ENCODE data around the gene MAP3K20. TPM values are rescaled to one million over a fixed set of nuclear protein-coding genes. Genes with fewer than 3 reads are reported as not detected.

MAP3K20 gene
- total and polyA plus RNA-seq, 2 experiments from 2014 or later: 7.6 to 9.6 TPM

DNA sequence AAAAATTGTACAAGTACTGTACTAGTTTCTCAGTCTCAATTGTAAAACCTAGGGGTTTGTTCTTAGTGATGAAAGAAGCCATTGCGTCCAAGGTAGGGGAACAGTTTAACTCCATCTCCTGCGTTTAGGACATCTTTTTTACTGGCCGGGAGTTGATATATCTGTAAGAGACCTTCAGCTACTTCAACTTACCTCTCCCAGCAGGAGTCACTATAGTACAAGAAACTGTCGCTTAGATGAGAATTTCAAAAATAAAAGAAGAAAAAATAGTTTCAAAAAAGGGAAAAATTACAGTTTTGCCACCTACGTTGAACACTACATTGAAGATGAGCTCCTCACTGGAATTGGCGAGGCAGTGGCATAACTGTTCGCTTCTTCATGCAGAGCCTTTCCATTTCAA, 122.7 kb downstream of the MAP3K20 start:
- Histone ChIP-seq H3K27ac (ENCODE audit: low read depth) (no peak overlapping the region), H2AFZ (no peak overlapping the region), H4K20me1 (replicated peaks; ENCODE audit: insufficient read depth) (no peaks in the 10 kb centered on the region), H3K79me2 (replicated peaks; ENCODE audit: insufficient read depth) (no peaks in the 10 kb centered on the region), H3K4me3 (no peak overlapping the region), H3K27me3 (ENCODE audit: insufficient read depth) (no peaks in the 10 kb centered on the region), H3K9me2 (ENCODE audit: insufficient read depth) (no peaks in the 10 kb centered on the region), H3K4me1 (ENCODE audit: insufficient read depth) (peaks cover 38% of the 10 kb centered on the region), H3F3A (replicated peaks; ENCODE audit: low read depth) (no peaks in the 10 kb centered on the region), H3K4me2 (no peak overlapping the region), H3K36me3 (ENCODE audit: insufficient read depth) (no peaks in the 10 kb centered on the region)
- ATAC-seq (no peak), DNase-seq (ENCODE audit: low spot score) (peak; percentile 45)
- H3K4me3 Mint-ChIP-seq: no peak overlapping the region
- H3K27ac Mint-ChIP-seq: no peak overlapping the region
- no peak for TF ChIP-seq STAT1 (IDR thresholded peaks at IDR 0.05; ENCODE audit: unreplicated experiment)
- TF ChIP-seq, protein P1, sequence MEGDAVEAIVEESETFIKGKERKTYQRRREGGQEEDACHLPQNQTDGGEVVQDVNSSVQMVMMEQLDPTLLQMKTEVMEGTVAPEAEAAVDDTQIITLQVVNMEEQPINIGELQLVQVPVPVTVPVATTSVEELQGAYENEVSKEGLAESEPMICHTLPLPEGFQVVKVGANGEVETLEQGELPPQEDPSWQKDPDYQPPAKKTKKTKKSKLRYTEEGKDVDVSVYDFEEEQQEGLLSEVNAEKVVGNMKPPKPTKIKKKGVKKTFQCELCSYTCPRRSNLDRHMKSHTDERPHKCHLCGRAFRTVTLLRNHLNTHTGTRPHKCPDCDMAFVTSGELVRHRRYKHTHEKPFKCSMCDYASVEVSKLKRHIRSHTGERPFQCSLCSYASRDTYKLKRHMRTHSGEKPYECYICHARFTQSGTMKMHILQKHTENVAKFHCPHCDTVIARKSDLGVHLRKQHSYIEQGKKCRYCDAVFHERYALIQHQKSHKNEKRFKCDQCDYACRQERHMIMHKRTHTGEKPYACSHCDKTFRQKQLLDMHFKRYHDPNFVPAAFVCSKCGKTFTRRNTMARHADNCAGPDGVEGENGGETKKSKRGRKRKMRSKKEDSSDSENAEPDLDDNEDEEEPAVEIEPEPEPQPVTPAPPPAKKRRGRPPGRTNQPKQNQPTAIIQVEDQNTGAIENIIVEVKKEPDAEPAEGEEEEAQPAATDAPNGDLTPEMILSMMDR (conservative IDR thresholded peaks at IDR 0.05; ENCODE audit: low read depth in 2 of 2): peak; percentile 52 to 55
- H3K36me3 Mint-ChIP-seq (ENCODE audit: low read depth): no peaks in the 10 kb centered on the region; the same call in 2 of the 3 replicates
- H3K9me3 Mint-ChIP-seq: no peaks in the 10 kb centered on the region
- no peaks in the 10 kb centered on the region for H3K27me3 Mint-ChIP-seq (ENCODE audit: insufficient read depth, low read depth, poor library complexity)
- peaks cover 55% of the 10 kb centered on the region for H3K4me1 Mint-ChIP-seq

DNA sequence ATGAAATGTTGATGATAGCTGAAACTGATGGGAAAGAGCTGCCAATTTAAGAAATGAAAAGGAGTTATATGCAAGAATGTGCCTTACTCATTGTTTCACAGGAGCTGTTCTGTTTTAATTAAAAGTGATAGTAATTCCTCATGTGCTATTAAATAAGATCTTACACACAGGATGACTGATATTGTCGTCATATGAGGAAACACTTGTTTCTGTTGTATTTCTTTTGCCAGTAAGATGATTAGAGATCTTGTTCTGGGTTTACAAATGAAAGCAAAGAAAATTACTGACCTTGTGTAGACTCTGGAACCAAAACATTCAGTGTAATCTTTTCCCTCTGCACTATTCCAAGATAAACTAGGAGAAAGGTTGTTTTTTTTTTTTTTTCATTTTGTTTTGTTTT, 123.6 kb downstream of the MAP3K20 start:
- no peaks in the 10 kb centered on the region for H3K27me3 ChIP-seq (ENCODE audit: insufficient read depth)
- Mint-ChIP-seq H3K9me3 (no peaks in the 10 kb centered on the region), H3K27ac (no peak overlapping the region), H3K36me3 (ENCODE audit: low read depth) (no peaks in the 10 kb centered on the region; the same call in 2 of the 3 replicates), H3K4me1 (peaks cover 45% of the 10 kb centered on the region), H3K27me3 (ENCODE audit: insufficient read depth, low read depth, poor library complexity) (no peaks in the 10 kb centered on the region), H3K4me3 (no peak overlapping the region)
- DNase-seq (ENCODE audit: low spot score): no peak
- no peak for ATAC-seq
- no peaks in the 10 kb centered on the region for H3F3A ChIP-seq (replicated peaks; ENCODE audit: low read depth)
- H3K79me2 ChIP-seq (replicated peaks; ENCODE audit: insufficient read depth): no peaks in the 10 kb centered on the region
- no peaks in the 10 kb centered on the region for H4K20me1 ChIP-seq (replicated peaks; ENCODE audit: insufficient read depth)
- H2AFZ ChIP-seq: no peak overlapping the region
- peaks cover 29% of the 10 kb centered on the region for H3K4me1 ChIP-seq (ENCODE audit: insufficient read depth)
- no peak overlapping the region for H3K4me2 ChIP-seq
- no peaks in the 10 kb centered on the region for H3K36me3 ChIP-seq (ENCODE audit: insufficient read depth)
- TF ChIP-seq EZH2 (IDR thresholded peaks at IDR 0.05; ENCODE audit: low read depth, unreplicated experiment) (no peak), ZNF114 (CRISPR knock-in tag; IDR thresholded peaks at IDR 0.05) (no peak), CREB1 (CRISPR knock-in tag; IDR thresholded peaks at IDR 0.05; ENCODE audit: low read depth) (no peak), POLR2AphosphoS5 (IDR thresholded peaks at IDR 0.05; ENCODE audit: low read depth) (no peak), JUNB (IDR thresholded peaks at IDR 0.05; ENCODE audit: unreplicated experiment) (no peak), ZNF331 (CRISPR knock-in tag; IDR thresholded peaks at IDR 0.05; ENCODE audit: low read depth) (no peak)
- TF ChIP-seq, protein P1 (conservative IDR thresholded peaks at IDR 0.05; ENCODE audit: low read depth in 2 of 2): no peak
- TF ChIP-seq, protein P2, sequence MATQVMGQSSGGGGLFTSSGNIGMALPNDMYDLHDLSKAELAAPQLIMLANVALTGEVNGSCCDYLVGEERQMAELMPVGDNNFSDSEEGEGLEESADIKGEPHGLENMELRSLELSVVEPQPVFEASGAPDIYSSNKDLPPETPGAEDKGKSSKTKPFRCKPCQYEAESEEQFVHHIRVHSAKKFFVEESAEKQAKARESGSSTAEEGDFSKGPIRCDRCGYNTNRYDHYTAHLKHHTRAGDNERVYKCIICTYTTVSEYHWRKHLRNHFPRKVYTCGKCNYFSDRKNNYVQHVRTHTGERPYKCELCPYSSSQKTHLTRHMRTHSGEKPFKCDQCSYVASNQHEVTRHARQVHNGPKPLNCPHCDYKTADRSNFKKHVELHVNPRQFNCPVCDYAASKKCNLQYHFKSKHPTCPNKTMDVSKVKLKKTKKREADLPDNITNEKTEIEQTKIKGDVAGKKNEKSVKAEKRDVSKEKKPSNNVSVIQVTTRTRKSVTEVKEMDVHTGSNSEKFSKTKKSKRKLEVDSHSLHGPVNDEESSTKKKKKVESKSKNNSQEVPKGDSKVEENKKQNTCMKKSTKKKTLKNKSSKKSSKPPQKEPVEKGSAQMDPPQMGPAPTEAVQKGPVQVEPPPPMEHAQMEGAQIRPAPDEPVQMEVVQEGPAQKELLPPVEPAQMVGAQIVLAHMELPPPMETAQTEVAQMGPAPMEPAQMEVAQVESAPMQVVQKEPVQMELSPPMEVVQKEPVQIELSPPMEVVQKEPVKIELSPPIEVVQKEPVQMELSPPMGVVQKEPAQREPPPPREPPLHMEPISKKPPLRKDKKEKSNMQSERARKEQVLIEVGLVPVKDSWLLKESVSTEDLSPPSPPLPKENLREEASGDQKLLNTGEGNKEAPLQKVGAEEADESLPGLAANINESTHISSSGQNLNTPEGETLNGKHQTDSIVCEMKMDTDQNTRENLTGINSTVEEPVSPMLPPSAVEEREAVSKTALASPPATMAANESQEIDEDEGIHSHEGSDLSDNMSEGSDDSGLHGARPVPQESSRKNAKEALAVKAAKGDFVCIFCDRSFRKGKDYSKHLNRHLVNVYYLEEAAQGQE (IDR thresholded peaks at IDR 0.05; ENCODE audit: unreplicated experiment): no peak
- TF ChIP-seq, protein P3, sequence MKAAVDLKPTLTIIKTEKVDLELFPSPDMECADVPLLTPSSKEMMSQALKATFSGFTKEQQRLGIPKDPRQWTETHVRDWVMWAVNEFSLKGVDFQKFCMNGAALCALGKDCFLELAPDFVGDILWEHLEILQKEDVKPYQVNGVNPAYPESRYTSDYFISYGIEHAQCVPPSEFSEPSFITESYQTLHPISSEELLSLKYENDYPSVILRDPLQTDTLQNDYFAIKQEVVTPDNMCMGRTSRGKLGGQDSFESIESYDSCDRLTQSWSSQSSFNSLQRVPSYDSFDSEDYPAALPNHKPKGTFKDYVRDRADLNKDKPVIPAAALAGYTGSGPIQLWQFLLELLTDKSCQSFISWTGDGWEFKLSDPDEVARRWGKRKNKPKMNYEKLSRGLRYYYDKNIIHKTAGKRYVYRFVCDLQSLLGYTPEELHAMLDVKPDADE (IDR thresholded peaks at IDR 0.05): no peak
- H3K9me2 ChIP-seq (ENCODE audit: insufficient read depth): no peaks in the 10 kb centered on the region
- H3K4me3 ChIP-seq: no peak overlapping the region
- H3K27ac ChIP-seq (ENCODE audit: low read depth): no peak overlapping the region
